OCI-M2 (cell line): ENCODE results near the gene PLB1.

Experiments
- DNase-seq: peaks from one replicate; lab custom pipeline; 2025; ENCODE audit not compliant: unreplicated experiment; lab: John Stamatoyannopoulos, UW

Gene PLB1

DNA sequence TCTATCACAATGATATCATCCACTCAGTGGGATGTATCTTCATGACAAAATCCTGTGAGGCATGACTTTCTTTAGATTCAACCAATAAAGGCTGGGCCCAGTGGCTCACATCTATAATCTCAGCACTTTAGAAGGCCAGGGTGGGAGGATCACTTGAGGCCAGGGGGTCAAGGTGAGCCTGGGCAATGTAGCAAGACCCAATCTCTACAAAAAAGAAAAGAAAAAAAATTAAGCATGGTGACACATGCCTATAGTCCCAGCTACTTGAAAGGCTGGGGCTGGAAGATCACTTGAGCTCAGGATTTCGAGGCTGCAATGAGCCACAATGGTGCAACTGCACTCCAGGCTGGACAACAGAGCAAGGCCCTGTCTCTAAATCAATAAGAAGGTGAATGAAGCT lies 68.0 kb downstream of the PLB1 start:
- no peak for DNase-seq

DNA sequence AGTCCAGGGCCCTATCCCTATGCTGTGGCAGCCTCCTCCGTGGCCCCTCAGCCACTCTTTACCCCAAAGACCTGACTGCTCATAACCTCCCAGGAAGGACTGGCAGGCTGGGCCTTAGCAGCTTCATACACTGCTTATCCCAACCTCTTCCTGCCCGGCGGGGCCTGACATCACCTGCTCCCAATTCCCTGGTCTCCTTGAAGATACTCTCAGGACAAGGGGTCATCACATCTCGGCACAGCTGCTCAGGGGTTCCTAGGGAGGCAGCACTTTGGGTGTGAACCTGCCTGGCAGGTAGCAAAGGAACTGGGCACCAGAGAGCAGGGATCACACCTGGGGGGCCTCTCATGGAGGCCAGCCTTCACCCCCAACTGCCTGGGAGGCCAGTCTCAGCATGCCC lies 68.5 kb downstream of the PLB1 start:
- no peak for DNase-seq

DNA sequence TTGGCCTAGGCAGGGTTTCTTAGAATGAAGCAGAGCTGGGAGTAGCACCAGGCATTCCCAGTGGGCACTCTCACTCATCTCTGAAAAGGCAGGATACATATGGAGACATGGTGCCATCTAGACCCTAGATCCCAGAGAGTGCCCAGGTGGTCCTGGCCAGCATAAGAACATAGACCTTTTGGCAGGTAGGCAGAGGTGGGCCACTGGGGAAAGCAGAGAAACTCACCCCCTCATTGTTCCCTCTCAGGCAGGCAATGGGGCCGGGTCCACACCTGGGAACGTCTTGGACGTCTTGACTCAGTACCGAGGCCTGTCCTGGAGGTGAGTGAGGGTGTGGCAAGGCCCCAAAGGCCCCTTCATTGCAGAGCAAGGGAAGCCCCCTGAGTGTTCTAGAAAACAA lies 69.2 kb downstream of the PLB1 start:
- no peak for DNase-seq

DNA sequence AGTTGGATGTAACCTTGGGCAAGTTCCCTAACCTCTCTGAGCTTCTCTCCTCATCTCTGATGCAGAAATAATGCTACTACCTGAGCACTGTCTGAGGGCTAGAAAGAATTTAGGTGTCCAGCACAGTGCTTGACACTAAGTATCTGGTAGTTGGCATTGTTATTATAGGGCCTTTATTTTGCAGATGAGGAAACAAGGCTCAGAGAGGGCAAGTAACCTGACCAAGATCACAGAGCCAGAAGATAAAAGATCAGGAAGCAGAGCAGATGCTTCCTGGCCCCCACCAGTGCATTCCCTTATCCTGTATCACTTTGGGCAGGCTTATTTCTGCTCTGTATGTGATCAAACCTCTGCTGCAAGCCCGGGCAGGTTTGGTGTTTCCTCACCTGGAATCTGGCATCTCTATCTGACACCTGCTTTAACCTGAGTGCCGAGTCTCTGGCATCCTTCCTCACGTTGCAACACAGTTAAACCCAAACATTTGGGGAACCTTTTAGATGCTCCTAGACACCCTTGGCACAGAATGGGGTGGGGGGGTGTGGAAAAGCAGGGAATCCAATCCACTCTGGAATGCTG lies 69.9 kb downstream of the PLB1 start:
- no peak for DNase-seq

DNA sequence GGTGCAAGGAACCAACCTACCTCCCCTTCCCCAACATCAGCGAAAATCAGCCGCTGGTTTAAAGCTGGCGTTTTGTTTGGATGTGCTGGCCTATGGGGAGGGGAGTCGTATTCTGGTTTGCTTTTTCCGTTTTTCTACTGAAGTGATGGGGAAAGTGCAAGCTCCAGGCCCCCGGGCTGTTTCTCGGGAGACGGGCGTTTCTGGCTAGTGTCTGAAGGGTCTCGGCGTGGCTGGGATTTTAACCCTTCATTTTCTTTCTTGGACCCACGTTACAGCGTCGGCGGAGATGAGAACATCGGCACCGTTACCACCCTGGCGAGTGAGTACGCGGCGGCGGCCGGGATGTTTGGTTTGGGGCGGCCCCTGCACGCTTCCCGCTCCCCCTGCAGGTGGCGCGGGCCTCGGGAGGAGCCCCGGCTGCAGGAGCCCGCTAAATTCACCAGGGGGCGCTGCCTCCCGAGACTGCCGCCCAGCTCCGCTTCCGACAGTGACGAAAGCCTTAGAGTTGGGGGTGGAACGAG lies 70.7 kb downstream of the PLB1 start:
- DNase-seq, result no peak

DNA sequence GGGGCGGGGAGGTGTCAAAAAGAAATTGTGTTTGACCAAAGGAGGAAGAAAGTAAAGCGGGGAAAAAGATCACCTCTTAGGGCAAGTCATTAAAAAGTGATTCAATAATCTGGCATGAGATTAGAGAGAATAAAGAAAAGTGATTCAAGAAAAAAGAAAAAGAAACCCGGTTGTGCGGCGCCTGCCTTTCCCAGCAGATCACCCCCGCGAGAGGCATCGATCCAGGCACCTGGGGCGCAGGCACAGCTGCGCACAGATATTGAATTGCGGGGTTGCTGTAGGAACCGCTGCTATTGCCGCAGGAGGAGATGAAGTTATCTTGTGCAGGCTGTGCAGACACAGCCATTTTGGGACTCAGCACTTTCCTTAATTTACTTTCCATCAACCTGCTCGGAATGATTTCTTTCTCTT lies 71.2 kb downstream of the PLB1 start:
- no peak for DNase-seq

DNA sequence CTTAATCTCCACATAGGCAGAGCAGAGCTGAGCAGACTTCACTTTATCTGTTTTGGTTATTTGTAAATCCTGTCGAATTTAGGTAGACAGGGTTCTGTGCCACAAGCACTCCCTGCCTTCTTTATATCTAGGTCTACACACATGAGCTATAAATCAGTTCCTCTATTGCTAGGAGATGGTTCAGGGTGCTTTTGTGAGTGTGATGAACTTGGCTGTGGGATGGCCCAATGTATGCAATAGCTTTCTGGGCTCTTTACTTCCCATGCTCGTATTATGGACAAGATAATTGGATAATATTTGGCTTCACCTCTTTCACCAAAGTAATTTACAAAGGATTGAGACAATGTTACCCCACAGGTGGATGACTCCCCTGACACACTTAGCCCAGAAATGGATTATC lies 72.2 kb downstream of the PLB1 start:
- no peak for DNase-seq

DNA sequence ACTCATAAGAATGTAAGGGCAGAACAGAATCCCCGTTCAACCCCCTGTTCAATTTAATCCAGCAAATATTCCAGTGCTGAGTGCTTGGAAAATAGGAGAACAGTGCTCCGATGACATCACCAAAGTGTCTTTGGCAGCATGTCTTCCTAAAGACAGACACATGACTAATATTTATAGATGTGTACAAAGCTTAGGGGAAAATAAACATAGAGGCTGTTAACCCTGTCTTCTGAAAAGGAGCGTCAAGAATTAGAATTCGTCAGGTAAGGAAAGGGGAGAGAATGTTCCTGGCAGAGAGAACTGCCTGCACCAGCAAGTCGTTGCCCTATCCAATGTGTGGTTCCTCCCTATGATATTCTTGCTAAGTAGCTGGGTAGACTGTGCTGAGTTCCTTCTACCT lies 72.7 kb downstream of the PLB1 start:
- no peak for DNase-seq

DNA sequence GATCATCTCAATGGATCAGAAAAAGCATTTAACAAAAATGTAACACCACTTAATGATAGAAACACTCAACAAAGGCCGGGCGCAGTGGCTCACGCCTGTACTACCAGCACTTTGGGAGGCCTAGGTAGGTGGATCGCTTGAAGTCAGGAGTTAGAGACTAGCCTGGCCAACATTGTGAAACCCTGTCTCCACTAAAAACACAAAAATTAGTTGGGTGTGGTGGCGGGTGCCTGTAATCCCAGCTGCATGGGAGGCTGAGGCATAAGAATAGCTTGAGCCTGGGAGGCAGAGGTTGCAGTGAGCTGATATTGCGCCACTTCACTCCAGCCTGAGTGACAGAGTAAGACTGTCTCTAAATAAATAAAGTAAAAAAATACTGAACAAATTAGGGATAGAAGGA lies 74.6 kb downstream of the PLB1 start:
- no peak for DNase-seq

DNA sequence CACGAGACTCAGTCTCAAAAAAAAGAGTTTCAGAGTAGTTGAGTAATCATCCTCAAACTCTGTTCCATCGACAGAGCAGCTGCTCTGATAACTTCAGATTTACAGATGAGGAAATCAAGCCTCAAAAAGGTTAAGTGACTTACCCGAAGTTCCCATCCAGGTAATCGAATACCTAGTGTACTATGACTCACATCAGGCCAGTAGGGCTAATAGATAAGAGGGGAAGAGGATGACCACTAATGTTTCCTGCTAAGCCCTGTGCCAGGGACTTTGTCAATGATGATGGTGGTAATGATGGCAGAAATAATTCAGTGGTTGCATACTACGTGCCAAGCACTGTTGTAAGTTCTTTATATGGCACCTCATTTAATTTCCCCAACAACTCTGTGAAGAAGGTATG lies 80.9 kb downstream of the PLB1 start:
- no peak for DNase-seq

DNA sequence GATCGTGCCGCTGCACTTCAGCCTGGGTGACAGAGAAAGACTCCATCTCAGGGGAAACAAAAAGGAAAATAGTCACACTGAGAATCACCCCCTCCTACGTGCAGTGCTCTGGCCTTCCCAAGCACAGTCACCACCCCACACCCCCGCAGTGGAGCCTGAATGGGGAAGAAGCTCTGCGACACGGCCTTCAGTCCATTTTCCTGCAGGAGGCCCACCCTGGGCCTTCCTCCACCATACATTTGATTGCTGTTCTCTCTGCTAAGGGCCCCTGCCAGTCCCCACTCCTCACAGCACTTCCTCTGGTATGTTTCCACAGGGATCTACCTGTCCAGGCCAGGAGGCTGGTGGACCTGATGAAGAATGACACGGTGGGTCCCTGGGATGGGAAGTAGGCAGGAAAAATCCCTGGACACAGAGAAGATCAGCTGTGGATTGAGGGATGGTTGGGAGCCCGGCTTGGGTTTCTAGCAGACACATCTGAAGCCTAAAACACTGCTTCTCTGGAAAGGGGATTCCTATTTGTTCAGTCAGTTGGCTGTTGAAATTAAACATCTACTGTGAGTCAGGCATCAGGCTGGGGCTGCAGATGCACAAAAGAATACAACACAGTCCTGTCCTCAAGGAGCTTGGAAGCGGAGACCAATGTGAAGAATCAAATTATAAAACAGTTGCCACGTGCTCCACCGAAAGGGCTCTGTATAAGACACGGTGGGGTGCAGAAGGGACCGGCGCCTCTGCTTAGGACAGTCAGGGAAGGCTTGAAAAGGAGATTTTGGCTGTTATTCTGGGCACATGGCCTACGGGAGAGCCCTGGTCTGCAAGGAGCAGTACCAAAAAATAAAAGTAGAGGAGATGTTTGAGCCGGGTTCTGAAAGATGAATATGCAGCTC lies 82.2 kb downstream of the PLB1 start:
- DNase-seq, result no peak

DNA sequence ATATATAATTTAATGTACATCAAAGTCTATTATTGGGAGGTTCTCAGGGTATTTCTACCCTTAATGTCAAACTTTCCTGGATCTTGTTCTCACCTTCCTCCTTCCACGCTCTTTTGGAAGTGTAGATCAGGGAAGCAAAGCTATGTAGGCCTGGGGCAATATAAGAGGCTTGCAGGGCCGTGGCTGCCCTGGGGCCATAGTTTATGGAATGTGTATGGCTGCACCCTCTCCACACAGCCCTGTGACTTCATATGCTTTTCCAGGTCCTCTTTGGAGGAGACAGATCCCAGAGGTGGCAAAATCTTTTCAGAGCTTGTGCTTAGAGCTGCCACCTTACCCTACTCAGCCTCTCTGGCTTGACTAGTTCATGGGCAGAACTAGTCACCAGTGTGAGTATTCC lies 82.9 kb downstream of the PLB1 start:
- DNase-seq, result no peak

DNA sequence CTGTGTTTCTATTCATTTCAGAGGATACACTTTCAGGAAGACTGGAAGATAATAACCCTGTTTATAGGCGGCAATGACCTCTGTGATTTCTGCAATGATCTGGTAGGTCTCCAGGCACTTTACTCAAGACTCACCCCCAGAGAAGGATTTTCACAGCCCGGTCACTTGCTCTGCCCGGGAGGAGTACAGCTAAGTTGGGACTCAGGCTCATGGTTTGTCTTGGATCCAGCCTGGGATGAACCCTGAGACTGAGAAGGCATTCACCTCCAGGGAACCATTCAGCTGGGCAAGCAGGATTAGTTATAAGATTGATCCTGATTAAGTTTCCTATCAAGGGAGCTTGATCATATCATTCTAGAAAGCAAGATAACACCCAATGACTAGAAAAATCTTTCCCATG lies 83.7 kb downstream of the PLB1 start:
- DNase-seq, result no peak

DNA sequence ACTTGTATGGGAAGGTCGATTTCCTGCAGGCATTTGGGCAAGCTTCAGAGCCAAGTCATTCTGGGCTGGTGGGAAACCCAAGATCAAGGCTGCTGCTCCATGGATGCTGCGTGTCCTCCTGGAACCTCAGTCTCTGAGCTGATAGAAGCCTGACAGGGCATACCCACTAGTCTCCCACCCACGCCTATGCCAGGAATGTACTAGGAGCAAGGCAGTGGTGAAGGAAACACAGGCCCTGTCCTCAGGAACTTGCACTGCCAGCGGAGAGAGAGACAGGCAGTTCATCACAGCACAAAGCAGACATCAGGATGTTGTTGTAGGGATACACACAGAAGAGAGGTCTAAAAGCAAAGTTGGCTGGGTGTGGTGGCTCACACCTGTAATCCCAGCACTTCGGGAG lies 84.2 kb downstream of the PLB1 start:
- DNase-seq, result no peak

DNA sequence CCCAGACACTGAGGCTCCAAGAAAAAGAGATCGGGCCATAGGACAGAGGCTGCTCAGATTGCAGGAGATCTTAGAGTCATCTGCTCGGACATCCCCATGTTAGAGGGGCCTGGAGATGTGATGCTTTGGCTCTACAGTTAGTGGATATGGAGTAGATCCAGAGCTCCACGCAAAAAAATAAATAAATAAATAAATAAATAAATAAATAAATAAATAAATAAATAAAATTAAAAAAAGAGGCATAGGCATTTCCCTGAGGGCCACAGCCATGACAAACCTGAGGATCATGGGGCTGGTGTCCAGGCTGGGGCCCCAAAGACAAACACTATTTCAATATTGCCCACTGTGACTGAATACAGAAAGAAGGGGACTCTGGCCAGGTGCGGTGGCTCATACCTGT lies 85.5 kb downstream of the PLB1 start:
- DNase-seq, result no peak

DNA sequence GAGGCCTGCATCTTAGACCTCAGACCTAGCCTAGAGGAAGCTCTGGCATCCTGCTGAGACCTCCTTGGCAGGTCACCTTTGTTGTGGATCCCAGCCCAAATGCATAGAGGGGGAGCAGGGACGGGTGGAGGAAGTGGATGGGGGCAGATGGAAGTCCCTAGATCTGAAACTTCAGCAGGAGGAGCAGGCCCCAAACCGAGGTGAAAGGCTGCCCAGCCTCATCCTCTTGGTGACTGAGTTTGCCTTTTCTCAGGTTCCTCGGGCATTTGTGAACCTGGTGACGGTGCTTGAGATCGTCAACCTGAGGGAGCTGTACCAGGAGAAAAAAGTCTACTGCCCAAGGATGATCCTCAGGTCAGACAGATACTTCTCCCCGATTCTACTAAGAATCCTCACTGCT lies 86.3 kb downstream of the PLB1 start:
- no peak for DNase-seq

DNA sequence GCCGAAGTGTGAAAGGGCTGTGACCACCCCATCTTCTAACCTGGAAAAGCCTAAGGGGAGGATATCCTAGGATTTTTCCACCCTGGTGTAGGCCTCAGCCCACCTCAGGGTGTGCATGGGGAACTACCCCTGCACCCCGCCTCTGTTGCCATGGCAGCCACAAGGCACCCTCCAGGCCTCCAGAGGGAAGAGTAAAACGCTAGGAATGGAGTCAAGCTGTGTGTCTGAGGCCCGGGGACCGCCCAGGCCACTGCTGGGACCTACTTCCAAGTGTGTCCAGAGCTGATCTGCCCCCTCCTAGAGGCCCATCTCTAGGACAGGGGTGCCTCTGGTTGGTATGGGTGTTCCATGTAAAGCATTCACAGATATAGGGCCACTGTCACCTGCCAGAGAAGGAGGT lies 86.7 kb downstream of the PLB1 start:
- DNase-seq, result no peak

DNA sequence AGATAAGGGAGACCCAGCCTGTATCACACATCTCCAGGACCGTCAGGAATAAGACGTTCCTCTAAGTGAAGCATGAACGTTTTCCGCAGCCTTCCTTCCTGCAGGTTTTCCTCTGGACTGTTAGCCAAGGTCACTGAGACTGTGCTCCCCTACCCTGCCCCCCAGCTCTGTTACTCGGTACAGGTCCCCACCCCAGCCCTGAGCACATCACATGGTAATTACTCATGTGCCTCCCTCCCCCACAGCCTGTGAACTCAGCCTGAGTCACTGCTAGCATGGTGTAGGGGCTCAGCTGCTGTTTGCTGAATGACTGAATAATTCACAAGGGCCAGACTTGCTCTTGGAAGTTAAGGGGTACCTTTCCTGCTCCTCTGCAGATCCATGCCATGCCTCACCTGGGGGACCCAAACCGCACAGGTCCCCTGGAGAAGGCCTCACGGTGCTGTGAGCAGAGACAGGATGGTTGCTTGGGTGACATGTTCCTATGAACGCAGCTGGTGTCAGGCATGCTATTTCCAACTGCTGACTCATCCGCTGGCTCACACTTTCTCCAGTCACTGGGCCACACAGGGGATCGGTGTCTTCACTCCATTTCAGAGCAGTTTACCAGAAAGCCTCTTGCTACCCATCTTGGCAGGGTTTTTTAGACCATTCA lies 88.2 kb downstream of the PLB1 start:
- no peak for DNase-seq

DNA sequence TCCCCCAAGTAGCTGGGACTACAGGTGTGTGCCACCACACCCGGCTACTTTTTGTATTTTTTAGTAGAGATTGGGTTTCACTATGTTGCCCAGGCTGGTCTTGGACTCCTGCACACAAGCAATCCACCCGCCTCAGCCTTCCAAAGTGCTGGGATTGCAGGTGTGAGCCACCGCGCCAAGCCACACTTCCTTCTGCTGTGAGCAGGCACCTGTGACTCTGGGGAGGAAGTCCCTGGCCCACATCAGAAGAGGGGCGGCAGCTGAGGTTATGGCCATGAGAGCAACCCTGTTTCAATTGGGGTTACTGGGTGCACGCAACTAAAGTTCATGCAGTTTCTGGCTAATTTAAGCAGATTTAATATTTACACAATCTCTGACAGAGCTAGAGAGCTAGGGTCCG lies 91.0 kb downstream of the PLB1 start:
- DNase-seq, result no peak

DNA sequence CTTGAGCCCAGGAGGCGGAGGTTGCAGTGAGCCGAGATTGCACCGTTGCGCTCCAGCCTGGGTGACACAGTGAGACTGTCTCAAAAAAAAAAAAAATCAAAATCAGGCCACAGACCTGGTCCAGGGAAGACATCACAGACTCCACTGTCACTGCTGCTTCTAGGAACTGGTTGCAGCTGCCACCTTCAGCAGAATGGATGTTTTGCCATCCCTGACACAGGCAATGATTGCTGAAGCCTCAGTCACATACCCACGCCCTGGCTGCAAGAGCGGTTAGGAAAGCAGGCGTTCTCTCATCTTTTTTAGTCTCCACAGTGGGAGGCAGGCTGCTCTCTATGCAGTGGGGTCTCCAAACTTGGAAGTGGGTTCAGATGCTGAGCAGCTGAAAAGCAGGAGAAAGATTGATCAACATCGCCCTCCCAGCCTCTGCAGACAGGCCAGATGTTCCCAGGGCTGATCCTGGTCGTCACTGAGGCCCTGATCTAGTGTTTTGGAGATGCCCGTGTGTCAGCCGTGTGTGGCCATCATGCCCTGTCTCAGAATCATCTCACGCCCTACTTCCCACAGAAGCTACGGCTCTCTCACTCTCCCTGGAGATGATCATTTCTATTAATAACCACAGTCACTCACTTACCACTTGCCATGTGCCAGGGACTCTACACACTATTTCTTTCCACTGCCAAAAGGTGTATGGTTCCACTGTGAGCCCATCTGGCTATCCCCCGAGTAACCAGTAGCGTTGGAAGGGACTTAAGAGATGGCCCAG lies 91.8 kb downstream of the PLB1 start:
- no peak for DNase-seq

DNA sequence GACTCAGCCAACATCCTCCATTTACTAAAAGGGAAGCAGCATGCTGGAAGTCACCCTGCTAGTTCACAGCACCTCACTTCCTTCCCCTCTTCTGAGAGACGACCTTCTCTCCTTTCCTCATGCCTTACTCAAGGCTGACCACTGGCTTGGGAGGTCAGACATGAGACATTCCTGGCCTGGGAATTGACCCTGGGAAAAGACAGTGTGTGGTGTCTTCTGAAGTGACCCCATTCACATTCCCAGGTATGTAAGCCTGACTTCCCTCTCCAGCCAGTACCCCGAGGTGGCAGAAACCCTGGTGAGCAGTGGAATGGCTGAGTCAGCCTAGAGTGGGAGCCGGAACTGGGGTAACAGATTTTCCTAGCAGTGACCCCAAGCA lies 92.4 kb downstream of the PLB1 start:
- no peak for DNase-seq
